Stomach (tissue), 4 donors: ENCODE data around the gene INSM2.

Experiments used
- CTCF ChIP-seq, 7 experiments: fragments of 450-650 bp in 4 of 7; fragments of 200-600 bp in 3 of 7; sonication (generic) in 3 of 7; IDR thresholded peaks; one replicate each; pipeline ENCODE4 v1.5.1; 2016 to 2019; ENCODE audit warnings: antibody characterized with exemption in 7 of 7, control low read depth in 2 of 7, mild to moderate bottlenecking in 1 of 7
- EP300 ChIP-seq: sonication (generic); formaldehyde crosslinking; IDR thresholded peaks from one replicate; pipeline ENCODE4 v1.6.1; 2017; ENCODE audit warnings: antibody characterized with exemption
- POLR2A ChIP-seq, 4 donors: fragments of 450-650 bp; IDR thresholded peaks; one replicate each; pipeline ENCODE4 v1.6.1; 2016; ENCODE audit warnings: antibody characterized with exemption in 4 of 4, control low read depth in 2 of 4, mild to moderate bottlenecking in 1 of 4, moderate library complexity in 1 of 4
- POLR2AphosphoS5 ChIP-seq, 3 donors: sonication (generic); formaldehyde crosslinking; IDR thresholded peaks; one replicate each; pipeline ENCODE4 v1.6.1; 2016; ENCODE audit warnings: antibody characterized with exemption in 3 of 3

DNA sequence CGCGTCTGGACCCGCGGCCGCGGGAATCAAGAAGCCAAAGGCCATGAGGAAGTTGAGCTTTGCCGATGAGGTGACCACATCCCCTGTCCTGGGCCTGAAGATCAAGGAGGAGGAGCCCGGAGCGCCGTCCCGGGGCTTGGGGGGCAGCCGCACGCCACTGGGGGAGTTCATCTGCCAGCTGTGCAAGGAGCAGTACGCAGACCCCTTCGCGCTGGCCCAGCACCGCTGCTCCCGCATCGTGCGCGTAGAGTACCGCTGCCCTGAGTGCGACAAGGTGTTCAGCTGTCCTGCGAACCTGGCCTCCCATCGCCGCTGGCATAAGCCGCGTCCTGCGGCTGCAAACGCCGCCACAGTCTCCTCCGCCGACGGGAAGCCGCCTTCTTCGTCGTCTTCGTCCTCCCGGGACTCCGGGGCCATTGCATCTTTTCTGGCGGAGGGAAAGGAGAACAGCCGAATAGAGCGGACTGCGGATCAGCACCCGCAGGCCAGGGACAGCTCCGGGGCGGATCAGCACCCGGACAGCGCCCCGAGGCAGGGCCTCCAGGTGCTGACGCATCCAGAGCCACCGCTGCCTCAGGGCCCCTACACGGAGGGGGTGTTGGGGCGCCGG is 1.0 kb downstream of the INSM2 start:
- TF ChIP-seq POLR2A (IDR thresholded peaks at IDR 0.05), result no peak
- no peak for TF ChIP-seq CTCF (IDR thresholded peaks at IDR 0.05)
- TF ChIP-seq EP300, result no peak
- TF ChIP-seq POLR2AphosphoS5 (IDR thresholded peaks at IDR 0.05), result no peak
